NCI-H510A treated with DMSO at 0.1 percent for 48 hours (cell line): Measurements from ENCODE around the gene ZNRF3.
"Not testable (repeated sequence)": the region's sequence is repeated elsewhere in the genome, so short reads cannot be mapped to it uniquely, and the experiment has no call there.

Source experiments
- DNase-seq: peaks from one replicate; lab custom pipeline; 2025; lab: John Stamatoyannopoulos, UW

Gene ZNRF3

GRCh38 chr22:28908810-28909209, 25.4 kb downstream of the ZNRF3 start:
- DNase-seq: not testable (repeated sequence)

GRCh38 chr22:28909375-28909774, 26.0 kb downstream of the ZNRF3 start:
- DNase-seq: no peak

- no peak for DNase-seq
Measured at GRCh38 chr22:28910569-28911303, 27.4 kb downstream of the ZNRF3 start.

DNA sequence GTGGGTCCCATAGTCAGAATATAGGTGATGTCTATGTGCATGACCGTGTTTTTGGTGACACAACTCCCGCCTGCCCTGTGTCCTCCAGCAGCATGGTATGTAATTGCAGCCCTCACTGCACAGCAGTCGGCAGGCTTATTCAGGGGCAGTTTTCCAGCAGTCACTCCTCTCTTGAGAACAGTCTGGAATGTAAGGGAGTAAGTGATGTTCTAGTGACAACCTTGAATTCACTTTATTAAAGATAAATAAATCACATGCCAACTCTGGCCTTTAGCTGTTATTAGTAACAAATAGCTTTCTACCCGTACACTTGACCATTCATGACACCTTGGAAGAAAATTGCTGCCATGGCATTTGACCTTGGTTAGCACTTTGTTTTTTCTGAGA, 27.9 kb downstream of the ZNRF3 start:
- no peak for DNase-seq

DNA sequence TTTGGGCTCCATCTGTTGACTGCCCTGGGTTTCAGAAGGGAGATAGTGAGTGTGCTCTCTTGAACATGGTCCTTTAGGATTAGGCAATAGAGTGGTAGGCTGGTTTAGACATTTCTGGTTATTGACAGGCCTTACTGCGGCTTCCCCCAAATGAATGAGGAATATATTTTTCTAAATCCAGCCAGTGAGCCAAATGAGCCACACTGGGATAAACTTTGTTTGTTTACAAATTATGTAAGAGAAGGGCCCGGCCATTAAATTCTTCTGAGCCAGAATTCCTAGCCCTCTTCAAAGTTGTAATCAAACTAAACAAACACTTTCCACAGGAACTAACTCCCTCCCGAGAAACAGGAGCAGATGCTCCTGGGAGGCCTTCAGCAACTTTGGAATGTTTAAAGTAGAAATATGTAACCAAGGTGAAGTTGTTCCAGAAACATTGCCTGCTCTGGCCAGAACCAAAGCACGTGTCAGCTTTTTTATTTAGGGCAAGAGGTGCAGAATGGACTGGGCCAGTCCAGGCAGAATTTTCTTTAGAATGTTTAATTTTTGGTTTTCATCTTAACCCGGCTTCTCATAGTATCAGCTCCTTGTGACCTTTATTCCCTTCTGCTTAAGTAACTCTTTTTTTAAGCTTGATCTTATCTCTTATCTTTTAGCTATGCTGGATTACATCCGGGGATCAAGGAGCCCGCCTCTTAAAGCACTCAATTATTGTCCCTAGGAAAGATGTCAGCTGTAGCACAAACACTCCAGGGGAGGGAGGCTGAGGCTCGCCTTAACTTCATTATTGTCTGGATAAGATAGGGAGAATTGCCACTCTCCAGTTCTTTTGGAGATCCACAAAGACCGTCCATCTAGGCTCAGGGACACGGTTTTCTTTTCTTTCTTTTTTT, 28.7 kb downstream of the ZNRF3 start:
- DNase-seq: no peak

- DNase-seq: no peak
Measured at GRCh38 chr22:28914201-28914600, 30.8 kb downstream of the ZNRF3 start.

GRCh38 chr22:28915969-28916368, 32.6 kb downstream of the ZNRF3 start:
- no peak for DNase-seq

DNA sequence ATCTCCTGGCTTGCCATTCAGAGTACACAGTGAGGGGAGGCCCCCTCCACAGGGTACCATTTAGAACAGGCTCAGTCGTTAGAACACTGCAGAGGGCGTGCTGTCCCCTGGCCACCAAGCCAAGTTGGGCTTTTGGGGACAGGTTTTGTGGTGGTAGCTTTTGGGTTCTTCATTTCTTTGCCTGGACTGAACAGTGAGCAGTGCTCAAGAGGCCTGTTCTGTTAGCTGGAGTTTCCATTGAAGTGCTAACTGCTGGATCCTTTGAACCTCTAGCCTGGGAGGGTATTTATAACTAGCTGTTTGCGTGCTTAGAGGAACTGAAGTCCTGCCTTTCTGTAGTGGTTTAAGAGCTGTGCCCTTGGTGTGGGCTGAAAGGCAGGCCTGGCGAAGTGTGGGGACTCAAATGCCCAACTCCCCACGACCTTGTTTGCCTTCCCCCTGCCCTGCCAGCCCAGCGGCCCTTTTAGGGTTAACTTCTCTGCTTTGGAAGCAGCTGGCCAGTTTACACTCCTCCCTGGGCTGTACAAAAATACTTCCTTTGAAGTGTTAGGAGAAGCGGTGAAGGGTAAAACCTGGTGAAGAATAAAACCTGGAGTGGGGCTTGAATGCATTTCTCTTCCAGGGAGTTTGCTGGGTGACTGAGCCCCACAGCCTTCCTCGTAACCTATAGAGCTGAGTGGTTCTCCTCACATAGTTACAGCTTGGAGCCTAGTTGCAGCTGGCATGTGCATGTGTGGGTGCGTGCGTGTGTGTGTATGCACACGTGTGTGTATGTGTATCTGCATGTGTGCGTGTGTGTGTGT, 34.6 kb downstream of the ZNRF3 start:
- DNase-seq: peak; percentile 70

DNA sequence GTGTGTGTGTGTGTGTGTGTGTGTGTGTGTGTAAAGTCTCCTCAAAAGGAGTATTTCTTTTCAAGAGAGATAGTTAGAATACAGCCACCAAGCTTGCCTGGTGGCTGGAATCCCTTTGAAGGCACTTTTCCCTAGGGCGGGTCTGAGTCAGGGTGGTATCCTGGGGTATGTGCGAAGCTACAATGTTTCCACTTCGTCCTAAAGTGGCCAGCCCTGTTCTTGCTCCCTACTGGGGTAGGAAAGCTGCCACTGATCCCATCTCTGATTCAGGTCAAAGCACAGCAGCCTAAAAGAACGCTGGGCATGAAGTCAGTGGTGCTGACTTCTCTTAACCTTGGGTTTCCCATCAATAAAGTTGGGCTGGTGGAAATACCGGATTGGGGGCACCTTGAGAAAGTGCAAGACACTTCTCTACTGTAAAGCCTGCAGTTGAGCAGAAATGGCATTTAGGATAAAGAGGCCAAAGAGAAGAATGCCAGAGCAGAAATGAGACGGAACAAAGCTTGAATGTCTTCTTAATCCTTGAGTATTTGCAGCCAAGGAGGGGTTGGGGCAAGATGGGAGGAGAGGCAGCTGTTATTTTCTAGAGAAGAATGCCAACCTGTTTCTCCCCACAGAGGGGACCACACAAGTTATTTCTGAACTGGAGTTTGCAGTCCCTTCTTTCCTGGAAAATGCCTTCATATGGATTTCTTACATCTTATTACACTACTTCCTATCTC, 35.3 kb downstream of the ZNRF3 start:
- DNase-seq: no peak

DNA sequence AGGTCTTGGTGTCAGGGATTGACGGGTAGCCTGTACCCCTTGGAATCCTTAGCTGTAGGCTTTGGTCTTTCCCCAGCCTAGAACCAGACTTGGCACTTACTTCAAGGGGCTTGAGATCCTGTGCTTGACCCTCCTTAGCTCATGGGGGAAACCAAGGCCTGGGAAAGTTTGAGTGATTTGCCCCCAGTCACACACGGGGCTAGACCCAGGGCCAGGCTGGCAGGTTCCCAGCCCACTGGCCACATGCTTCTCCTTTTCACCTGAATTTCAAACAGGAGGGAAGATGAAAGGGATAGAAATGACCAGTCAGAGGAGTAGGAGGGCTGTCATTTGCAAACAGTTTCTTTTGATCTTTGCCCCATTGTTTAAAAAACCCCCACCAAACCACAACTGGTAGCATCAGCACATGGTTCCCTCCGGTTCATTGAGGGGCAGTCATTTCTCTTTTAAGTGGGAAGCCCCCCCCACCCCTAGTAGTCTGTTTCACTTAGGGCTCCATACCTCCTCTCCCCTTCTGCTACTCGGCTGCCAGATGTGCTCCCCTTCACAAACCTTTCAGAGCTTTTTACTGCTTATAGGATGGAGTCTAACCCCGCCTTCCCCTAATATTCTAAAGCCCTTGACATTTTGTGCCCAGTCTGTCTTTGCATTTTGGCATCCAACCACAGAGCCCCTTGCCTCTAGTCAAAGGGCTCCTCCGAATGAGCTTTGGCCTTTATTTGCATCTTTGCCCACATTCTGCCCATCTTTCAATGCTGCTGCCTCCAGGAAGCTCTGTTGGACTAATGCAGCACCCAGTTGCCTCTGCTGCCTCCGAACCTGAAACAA, 37.6 kb downstream of the ZNRF3 start:
- DNase-seq: no peak

DNA sequence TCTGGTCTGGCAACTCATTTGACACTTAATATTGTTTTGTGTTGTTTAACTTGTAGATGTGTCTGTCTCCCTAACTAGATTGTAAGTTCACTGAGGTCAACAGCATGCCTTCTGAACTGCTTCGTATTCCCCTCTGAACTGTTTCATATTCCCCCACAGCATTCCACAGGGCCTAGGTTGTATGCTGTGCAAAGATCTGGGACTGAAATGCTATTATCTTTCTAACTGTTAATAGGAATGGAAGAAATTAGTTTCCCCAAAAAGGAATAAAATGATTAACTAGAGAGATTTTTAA, 38.2 kb downstream of the ZNRF3 start:
- DNase-seq: no peak

- no peak for DNase-seq
Measured at GRCh38 chr22:28922540-28923244, 39.3 kb downstream of the ZNRF3 start.

DNA sequence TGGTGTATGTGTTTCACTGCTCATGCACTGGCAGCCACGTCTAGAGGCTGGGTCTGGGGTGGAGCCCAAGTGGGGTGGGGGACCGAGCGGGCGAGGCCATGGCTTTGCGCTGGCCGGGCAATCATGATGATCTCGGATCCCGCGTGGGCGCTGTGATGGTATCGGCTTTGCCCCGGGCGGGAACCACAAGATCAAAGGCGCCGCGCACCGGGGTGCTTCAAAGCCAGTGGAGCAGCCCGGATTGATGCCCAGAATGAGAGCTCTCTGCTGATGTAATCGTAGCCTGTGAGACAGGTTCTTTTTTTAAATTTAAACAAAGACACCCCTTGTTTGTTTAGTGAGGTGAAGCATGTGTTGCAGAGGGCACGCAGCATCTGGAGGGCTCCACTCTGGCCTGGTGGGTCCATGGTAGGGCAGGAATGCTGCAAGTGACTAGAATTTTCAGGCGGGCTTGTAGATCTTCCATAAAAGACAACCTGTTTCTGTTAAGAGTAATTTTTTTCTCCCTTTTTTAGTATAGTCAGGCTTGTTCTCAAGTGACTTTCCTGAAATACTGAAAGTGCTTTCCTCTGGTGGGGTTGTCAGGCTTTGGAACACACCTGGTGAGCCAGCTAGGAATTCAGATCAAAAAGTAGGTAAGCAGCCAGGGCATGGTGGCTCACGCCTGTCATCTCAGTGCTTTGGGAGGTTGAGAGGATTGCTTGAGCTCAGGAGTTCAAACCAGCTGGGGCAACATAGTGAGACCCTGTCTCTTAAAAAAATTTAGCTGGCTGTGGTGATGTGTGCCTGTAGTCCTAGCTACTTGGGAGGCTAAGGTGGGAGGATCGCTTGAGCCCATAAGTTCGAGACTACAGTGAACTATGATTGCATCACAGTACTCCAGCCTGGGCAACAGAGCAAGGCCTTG, 40.7 kb downstream of the ZNRF3 start:
- peak; percentile 54 for DNase-seq

GRCh38 chr22:28925916-28926315, 42.5 kb downstream of the ZNRF3 start:
- DNase-seq: no peak

DNA sequence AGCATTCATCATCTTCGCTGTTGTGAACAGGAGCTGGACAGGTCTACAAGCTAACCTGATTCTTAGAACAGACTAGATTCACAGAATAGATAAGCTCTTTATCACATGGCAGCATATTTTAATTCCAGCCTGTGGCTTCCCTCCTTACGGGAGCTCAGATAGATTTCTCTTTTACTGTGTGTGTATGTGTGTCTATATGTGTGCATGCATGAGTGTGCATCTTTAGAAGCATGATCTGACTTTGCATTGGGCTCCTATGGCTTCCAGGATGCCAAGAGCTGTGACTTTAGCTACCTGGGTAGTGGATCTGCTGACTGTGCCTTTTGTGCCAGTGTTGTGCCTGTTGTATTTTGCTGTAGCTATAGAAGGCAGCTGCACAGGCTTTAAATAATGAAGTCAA, 44.3 kb downstream of the ZNRF3 start:
- no peak for DNase-seq

- DNase-seq: no peak
Measured at GRCh38 chr22:28929197-28929596, 45.8 kb downstream of the ZNRF3 start.

GRCh38 chr22:28930357-28931007, 47.1 kb downstream of the ZNRF3 start:
- DNase-seq: peak; percentile 22

DNA sequence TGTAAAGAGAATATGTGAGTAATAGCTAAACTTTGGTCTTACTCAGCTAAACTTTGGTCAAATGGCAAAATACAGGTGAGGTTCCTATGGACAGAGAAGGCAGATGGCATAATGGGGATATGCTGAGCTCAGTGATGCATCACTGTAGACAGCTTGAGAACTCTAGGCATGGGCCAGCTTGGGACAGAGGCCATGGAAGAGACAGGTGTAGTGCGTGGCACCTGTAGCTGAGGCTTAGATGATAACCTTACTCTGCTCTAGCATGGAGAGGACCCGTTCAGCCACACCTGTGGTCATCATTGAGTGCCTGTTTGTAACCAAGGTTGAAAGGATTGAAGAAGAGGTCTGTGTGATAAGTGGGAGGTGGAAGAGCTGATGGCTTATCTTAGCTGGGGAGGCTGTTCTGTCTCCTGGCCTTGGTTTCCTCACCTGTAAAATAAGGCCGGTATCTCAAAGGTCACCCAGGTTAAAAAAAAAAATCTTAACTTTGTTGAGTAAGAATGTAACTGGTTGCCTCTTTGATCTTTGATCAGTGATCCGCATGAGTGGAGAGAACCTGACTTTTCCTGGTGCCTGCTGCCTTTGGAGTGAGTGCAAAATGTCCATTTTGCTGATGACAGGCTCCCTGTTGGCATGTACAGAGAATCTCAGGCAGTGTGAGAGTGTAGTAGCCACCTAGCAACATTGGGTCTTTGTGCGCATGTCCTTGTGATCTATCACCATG, 48.6 kb downstream of the ZNRF3 start:
- DNase-seq: no peak
